Activated CD8-positive, alpha-beta memory T cell treated with anti-CD3 and anti-CD28 coated beads, Interleukin-2, amount 10 ng/mL, durations not matched to agents 7 days and 5 days (primary cell): ENCODE results near the gene COQ10B. TPM values are rescaled to one million over a fixed set of nuclear protein-coding genes. Genes with fewer than 3 reads are reported as not detected.

Experiments
- ATAC-seq: fragments of 150-1000 bp; cut with Tn5 transposase; one replicate; pipeline ENCODE4 v1.10.0; 2021; ENCODE audit warnings: moderate library complexity
- CTCF ChIA-PET: fragments of 350-600 bp; sonication (Branson Sonifier 250); formaldehyde crosslinking; loops from one replicate; lab custom pipeline; 2021; ENCODE audit warnings: antibody characterized with exemption; lab: Charles Lee
- DNase-seq: peaks from one replicate; pipeline ENCODE4 v3.0.0-alpha.2; 2020
- H3K27ac Mint-ChIP-seq: one replicate; pipeline ENCODE4 v1.8.0; 2021; ENCODE audit warnings: mild to moderate bottlenecking, mixed read lengths
- H3K27me3 Mint-ChIP-seq: one replicate; pipeline ENCODE4 v1.8.0; 2021; ENCODE audit warnings: mixed read lengths
- H3K36me3 Mint-ChIP-seq: one replicate; pipeline ENCODE4 v1.8.0; 2021; ENCODE audit warnings: mild to moderate bottlenecking, mixed read lengths
- H3K4me1 Mint-ChIP-seq: one replicate; pipeline ENCODE4 v1.8.0; 2021; ENCODE audit warnings: mixed read lengths
- H3K4me3 Mint-ChIP-seq: one replicate; pipeline ENCODE4 v1.8.0; 2021; ENCODE audit warnings: mild to moderate bottlenecking, moderate library complexity, mixed read lengths
- H3K9me3 Mint-ChIP-seq: one replicate; pipeline ENCODE4 v1.8.0; 2022; ENCODE audit warnings: low read depth, mixed read lengths
- total RNA-seq, 2 experiments: library from RNA; stranded (reverse); gene quantifications; one replicate each; pipeline ENCODE4 v1.2.3, GENCODE V29; 2021

Gene COQ10B
- total RNA-seq, 2 experiments from 2014 or later, result 25.9 to 26.6 TPM

GRCh38 chr2:197515739-197516392 is 62.5 kb downstream of the COQ10B start, which contains the start of gene MOB4:
TSS of gene MOB4 (plus strand) at chr2:197516066. CDS start at chr2:197516087, 21 bp downstream.
- CTCF ChIA-PET, result interaction anchor here (1.0 to 2.3 kb wide), 5 partner anchors 10 to 190 kb away, joined by 3 to 13 read pairs (median 3); partner anchors contain the start of genes HSPD1, HSPE1 and MARS2
- H3K27me3 Mint-ChIP-seq, result no peaks in the 10 kb centered on the region

GRCh38 chr2:197516393-197516761 is 63.0 kb downstream of the COQ10B start:
- Mint-ChIP-seq H3K4me1 (peaks cover 23% of the 10 kb centered on the region), H3K4me3 (peak overlapping the region; percentile 88), H3K9me3 (peaks cover 6% of the 10 kb centered on the region), H3K27me3 (no peaks in the 10 kb centered on the region), H3K27ac (peak overlapping the region; percentile 95), H3K36me3 (peaks cover 22% of the 10 kb centered on the region)
- no peak for DNase-seq
- peak; percentile 7 for ATAC-seq
- CTCF ChIA-PET, result interaction anchor here (0.8 to 2.3 kb wide), 7 partner anchors 11 to 263 kb away, joined by 3 to 13 read pairs (median 3); partner anchors contain the start of genes COQ10B, HSPD1, HSPE1 and MARS2

More at GRCh38 chr2:197515739-197516392, 62.5 kb downstream of the COQ10B start, which contains the start of gene MOB4:
- Mint-ChIP-seq H3K4me3 (peak within 1 kb of the TSS; percentile 88), H3K4me1 (peaks cover 23% of the 10 kb centered on the region), H3K9me3 (peaks cover 4% of the 10 kb centered on the region), H3K27ac (peak within 1 kb of the TSS; percentile 95), H3K36me3 (peaks cover 18% of the 10 kb centered on the region)
- peak; percentile 96 for DNase-seq
- peak; percentile 93 for ATAC-seq

GRCh38 chr2:197517150-197517549 is 63.8 kb downstream of the COQ10B start:
- CTCF ChIA-PET, result interaction anchor here (0.8 to 2.2 kb wide), 4 partner anchors 64 to 262 kb away, joined by 3 to 11 read pairs (median 4); partner anchors contain the start of genes COQ10B and MARS2
- ATAC-seq, result no peak

More at GRCh38 chr2:197517150-197517549, 63.8 kb downstream of the COQ10B start:
- Mint-ChIP-seq H3K36me3 (peaks cover 24% of the 10 kb centered on the region), H3K27ac (peak overlapping the region; percentile 54), H3K9me3 (peaks cover 9% of the 10 kb centered on the region), H3K27me3 (no peaks in the 10 kb centered on the region), H3K4me1 (peaks cover 23% of the 10 kb centered on the region), H3K4me3 (peak overlapping the region; percentile 88)
- no peak for DNase-seq

Other genes starting within 250 kb of the COQ10B start
- 100 to 1,000 TPM; 210 to 249 TPM for gene ANKRD44, start 142.8 kb upstream of the COQ10B start, total RNA-seq
- 100 to 1,000 TPM; 266 to 298 TPM for gene SF3B1, start 18.5 kb upstream of the COQ10B start, total RNA-seq
- gene HSPD1, start 46.3 kb downstream of the COQ10B start, total RNA-seq, result 100 to 1,000 TPM; 298 to 427 TPM
- 100 to 1,000 TPM; 149 to 170 TPM for gene HSPE1, start 46.8 kb downstream of the COQ10B start, total RNA-seq
- gene MOB4, start 62.5 kb downstream of the COQ10B start, total RNA-seq, result 10 to 100 TPM; 18.0 to 24.5 TPM
- not detected for gene RFTN2, start 222.0 kb downstream of the COQ10B start, total RNA-seq